OCI-LY1 (cell line): Measurements from ENCODE around the gene PIP4K2B.

ENCODE experiments used
- H2AFZ ChIP-seq: fragments of 200-600 bp; sonication (generic), shearing (Covaris generic); 2 replicates; pipeline ENCODE4 v1.6.0; 2014; ENCODE audit warnings: antibody characterized with exemption, mild to moderate bottlenecking, low read length
- H3F3A ChIP-seq: fragments of 200-600 bp; sonication (generic), shearing (Covaris generic); 2 replicates; pipeline ENCODE4 v1.6.0; 2014; ENCODE audit warnings: mild to moderate bottlenecking, antibody characterized with exemption, low read length, moderate library complexity; ENCODE audit not compliant: insufficient read depth
- H3K27ac ChIP-seq: fragments of 200-600 bp; sonication (generic); 2 replicates; pipeline ENCODE4 v1.5.1; 2014; ENCODE audit warnings: low read length, mixed run types, mild to moderate bottlenecking, low read depth; ENCODE audit not compliant: poor library complexity, severe bottlenecking
- H3K27me3 ChIP-seq: fragments of 200-600 bp; sonication (generic); 2 replicates; pipeline ENCODE4 v1.6.0; 2014; ENCODE audit warnings: antibody characterized with exemption, mild to moderate bottlenecking, low read length, moderate library complexity; ENCODE audit not compliant: insufficient read depth
- H3K36me3 ChIP-seq: fragments of 200-600 bp; sonication (generic); 2 replicates; pipeline ENCODE4 v1.6.1; 2014; ENCODE audit warnings: mild to moderate bottlenecking, antibody characterized with exemption, low read length, moderate library complexity, mixed read lengths; ENCODE audit not compliant: insufficient read depth
- H3K4me1 ChIP-seq: fragments of 200-600 bp; sonication (generic); 2 replicates; pipeline ENCODE4 v1.5.1; 2014; ENCODE audit warnings: mild to moderate bottlenecking, low read length, moderate library complexity; ENCODE audit not compliant: insufficient read depth, severe bottlenecking
- H3K4me2 ChIP-seq: fragments of 200-600 bp; sonication (generic), shearing (Covaris generic); 2 replicates; pipeline ENCODE4 v1.6.1; 2014; ENCODE audit warnings: low read length
- H3K4me3 ChIP-seq: fragments of 200-600 bp; sonication (generic); 2 replicates; pipeline ENCODE4 v1.5.1; 2014; ENCODE audit warnings: low read length, low read depth, mild to moderate bottlenecking, mixed read lengths; ENCODE audit not compliant: poor library complexity, severe bottlenecking
- H3K79me2 ChIP-seq: fragments of 200-600 bp; shearing (Covaris generic); 2 replicates; pipeline ENCODE4 v1.6.1; 2016; ENCODE audit warnings: mixed run types, low read length, mixed read lengths; ENCODE audit not compliant: insufficient read depth
- H3K9ac ChIP-seq: fragments of 200-600 bp; sonication (generic), shearing (Covaris generic); 2 replicates; pipeline ENCODE4 v1.6.1; 2014; ENCODE audit warnings: mild to moderate bottlenecking, low read length, mixed read lengths
- H3K9me2 ChIP-seq: fragments of 200-600 bp; sonication (generic), shearing (Covaris generic); 2 replicates; pipeline ENCODE4 v1.6.1; 2014; ENCODE audit warnings: low read depth, mild to moderate bottlenecking, low read length, mixed read lengths
- H3K9me3 ChIP-seq: fragments of 200-600 bp; shearing (Covaris generic); 2 replicates; pipeline ENCODE4 v1.6.1; 2014; ENCODE audit warnings: low read length, mixed read lengths
- H4K20me1 ChIP-seq: fragments of 200-600 bp; sonication (generic), shearing (Covaris generic); 2 replicates; pipeline ENCODE4 v1.6.0; 2016; ENCODE audit warnings: mild to moderate bottlenecking, low read length; ENCODE audit not compliant: insufficient read depth
- CTCF ChIP-seq: fragments of 200-600 bp; sonication (generic), shearing (Covaris generic); IDR thresholded peaks from 2 replicates; pipeline ENCODE4 v1.5.1; 2017; ENCODE audit warnings: mild to moderate bottlenecking, antibody characterized with exemption, low read length, moderate library complexity, mixed read lengths
- EZH2 ChIP-seq: fragments of 200-600 bp; sonication (generic), shearing (Covaris generic); IDR thresholded peaks from 2 replicates; pipeline ENCODE4 v1.8.0; 2017; ENCODE audit warnings: borderline replicate concordance, mixed run types, mild to moderate bottlenecking, antibody characterized with exemption, low read length, moderate library complexity, mixed read lengths

Gene PIP4K2B

DNA sequence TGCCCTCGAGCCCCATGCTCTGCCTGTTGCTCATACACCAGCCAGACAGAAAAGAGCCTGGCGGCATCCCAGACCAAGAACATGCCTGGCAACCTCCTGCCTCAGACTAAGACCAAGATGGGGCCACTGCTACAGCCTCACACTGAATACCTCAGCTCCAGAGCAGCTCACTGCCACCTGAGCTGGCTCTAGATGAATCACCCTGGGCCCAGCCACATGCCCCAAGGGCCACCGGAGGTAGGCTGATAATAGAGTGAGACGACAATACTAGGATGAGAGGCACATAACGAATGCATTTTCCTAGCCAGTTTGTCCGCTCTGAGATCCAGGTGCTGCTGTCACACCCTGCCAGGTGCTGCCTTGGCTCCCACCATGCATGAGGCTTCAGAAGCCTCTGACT lies 13.0 kb downstream of the PIP4K2B start:
- TF ChIP-seq EZH2 (no peak), CTCF (no peak)
- no peaks in the 10 kb centered on the region for H3K79me2 ChIP-seq
- H3K4me1 ChIP-seq = no peaks in the 10 kb centered on the region
- no peak overlapping the region for H3K4me2 ChIP-seq
- H3K9ac ChIP-seq = no peak overlapping the region
- peaks cover 16% of the 10 kb centered on the region for H3K36me3 ChIP-seq
- no peak overlapping the region for H2AFZ ChIP-seq
- no peaks in the 10 kb centered on the region for H3K9me3 ChIP-seq
- no peaks in the 10 kb centered on the region for H3F3A ChIP-seq
- H3K4me3 ChIP-seq = no peak overlapping the region
- H3K27me3 ChIP-seq = no peaks in the 10 kb centered on the region
- no peaks in the 10 kb centered on the region for H4K20me1 ChIP-seq
- H3K9me2 ChIP-seq = no peaks in the 10 kb centered on the region
- no peak overlapping the region for H3K27ac ChIP-seq

- Histone ChIP-seq H2AFZ (no peak overlapping the region), H3K27me3 (no peaks in the 10 kb centered on the region), H3K4me3 (no peak overlapping the region), H3F3A (no peaks in the 10 kb centered on the region), H4K20me1 (no peaks in the 10 kb centered on the region), H3K9me2 (no peaks in the 10 kb centered on the region), H3K79me2 (no peaks in the 10 kb centered on the region), H3K4me2 (no peak overlapping the region), H3K27ac (no peak overlapping the region), H3K4me1 (no peaks in the 10 kb centered on the region), H3K36me3 (peaks cover 37% of the 10 kb centered on the region), H3K9ac (no peak overlapping the region), H3K9me3 (no peaks in the 10 kb centered on the region)
- TF ChIP-seq EZH2 (no peak), CTCF (no peak)
Measured at GRCh38 chr17:38783227-38783626, 16.1 kb downstream of the PIP4K2B start.

DNA sequence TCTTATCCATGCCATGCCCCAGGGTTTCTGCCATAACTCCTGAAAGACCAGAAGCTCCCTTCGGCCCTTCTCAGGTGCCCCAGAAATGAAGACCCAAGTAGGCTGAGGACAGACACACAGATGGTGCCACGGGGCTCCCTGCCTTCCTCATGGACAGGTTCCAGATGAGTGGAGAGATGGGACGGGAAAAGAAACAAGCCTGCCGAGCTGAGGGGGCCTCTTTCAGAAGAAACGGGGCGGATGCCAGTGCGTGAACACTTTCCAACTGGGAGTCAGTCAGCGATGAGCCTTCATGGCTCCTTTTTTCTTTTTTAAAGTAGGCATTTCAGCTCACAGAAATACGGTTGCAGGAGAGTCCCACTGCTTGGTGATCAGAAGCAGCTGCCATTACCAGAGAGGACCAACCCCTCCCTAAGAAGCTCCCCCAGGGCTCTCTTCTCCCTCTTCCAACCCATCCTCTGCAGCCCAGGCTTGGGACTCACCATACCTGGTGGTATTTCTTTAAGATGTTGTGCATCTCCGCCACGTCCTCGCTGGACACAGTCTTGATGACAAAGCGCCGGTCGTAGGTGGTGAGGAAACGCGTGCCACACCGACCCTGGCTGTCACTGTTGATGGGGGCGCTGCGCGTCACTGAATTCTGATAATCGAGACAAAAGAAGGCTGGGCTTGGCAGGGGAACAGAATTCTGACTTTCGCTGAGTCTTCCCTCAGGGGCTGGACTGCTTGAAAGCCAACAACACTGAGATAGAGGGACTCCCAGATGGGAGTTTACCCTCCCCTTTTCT lies 19.2 kb downstream of the PIP4K2B start:
- no peak for TF ChIP-seq EZH2
- TF ChIP-seq CTCF = no peak
- Histone ChIP-seq H3K4me1 (no peaks in the 10 kb centered on the region), H3K27ac (no peak overlapping the region), H3K27me3 (no peaks in the 10 kb centered on the region), H3K79me2 (no peaks in the 10 kb centered on the region), H3F3A (no peaks in the 10 kb centered on the region), H3K4me2 (no peak overlapping the region), H3K9me3 (no peaks in the 10 kb centered on the region), H3K4me3 (no peak overlapping the region), H4K20me1 (no peaks in the 10 kb centered on the region), H3K9ac (no peak overlapping the region), H3K36me3 (peaks cover 44% of the 10 kb centered on the region), H3K9me2 (no peaks in the 10 kb centered on the region), H2AFZ (no peak overlapping the region)
